NCI-H1105 treated with DMSO at 0.1 percent for 48 hours (cell line): ENCODE results near the gene PSD.

Experiments used
- DNase-seq: peaks from one replicate; lab custom pipeline; 2025; lab: John Stamatoyannopoulos, UW

The PSD gene

GRCh38 chr10:102389894-102390293 lies 28.7 kb downstream of the PSD start:
- DNase-seq: no peak

GRCh38 chr10:102384606-102385429 lies 33.8 kb downstream of the PSD start:
- DNase-seq: no peak

GRCh38 chr10:102384053-102384452 lies 34.5 kb downstream of the PSD start:
- DNase-seq: no peak

- no peak for DNase-seq
Observed at GRCh38 chr10:102382871-102383270, 35.7 kb downstream of the PSD start.

GRCh38 chr10:102381983-102382382 lies 36.6 kb downstream of the PSD start:
- no peak for DNase-seq

- no peak for DNase-seq
Observed at GRCh38 chr10:102379383-102379782, 39.2 kb downstream of the PSD start.

- DNase-seq: no peak
Observed at GRCh38 chr10:102376901-102377300, 41.7 kb downstream of the PSD start.

- DNase-seq: no peak
Observed at GRCh38 chr10:102375867-102376266, 42.7 kb downstream of the PSD start.

GRCh38 chr10:102375250-102375649 lies 43.3 kb downstream of the PSD start:
- no peak for DNase-seq

- DNase-seq: no peak
Observed at GRCh38 chr10:102371295-102371694, 47.3 kb downstream of the PSD start.

GRCh38 chr10:102368077-102368476 lies 50.5 kb downstream of the PSD start:
- no peak for DNase-seq

GRCh38 chr10:102367441-102367840 lies 51.1 kb downstream of the PSD start:
- DNase-seq: no peak

- no peak for DNase-seq
Observed at GRCh38 chr10:102358712-102359382, 59.7 kb downstream of the PSD start.

GRCh38 chr10:102354451-102354850 lies 64.1 kb downstream of the PSD start:
- no peak for DNase-seq
